Measurements from ENCODE around the gene RBPJ.

Gene RBPJ

DNA sequence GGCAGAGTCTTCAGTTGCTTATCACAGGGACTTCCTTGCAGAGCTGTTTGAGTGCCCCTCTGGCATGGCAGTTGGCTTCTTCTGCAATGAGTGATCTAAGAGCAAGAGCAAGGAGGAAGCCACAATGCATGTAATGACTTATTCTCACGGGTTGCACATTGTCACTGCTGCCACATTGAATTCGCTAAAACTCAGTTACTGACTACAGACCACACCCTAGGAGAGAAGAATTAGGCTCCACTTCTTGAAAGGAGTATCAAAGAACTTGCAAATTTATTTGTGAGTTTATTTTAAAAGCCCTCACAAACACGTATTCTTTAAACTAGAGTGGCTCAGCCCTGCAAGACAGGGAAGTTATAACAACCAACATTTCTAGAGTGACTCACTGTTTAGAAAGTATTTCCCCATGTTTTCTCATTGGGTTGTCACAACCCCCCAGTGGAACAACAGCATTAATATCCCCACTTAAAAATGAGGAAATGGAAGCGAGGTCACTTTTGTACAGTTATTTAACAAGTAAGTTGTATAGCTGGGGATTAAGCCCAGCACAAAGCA lies 32.4 kb upstream of the RBPJ start:
- Histone ChIP-seq H3K27me3 (replicated peaks; ENCODE audit: insufficient read depth, low read length) (no peaks in the 10 kb centered on the region), H3K27ac (ENCODE audit: low read length) (no peak overlapping the region), H4K20me1 (ENCODE audit: insufficient read depth, low read length) (no peaks in the 10 kb centered on the region), H3F3A (ENCODE audit: insufficient read depth, low read length) (no peaks in the 10 kb centered on the region), H3K9me3 (replicated peaks; ENCODE audit: insufficient read depth, low read length) (no peaks in the 10 kb centered on the region), H3K4me1 (ENCODE audit: low read length) (no peaks in the 10 kb centered on the region), H3K36me3 (replicated peaks; ENCODE audit: insufficient read depth, low read length) (no peaks in the 10 kb centered on the region), H3K79me2 (ENCODE audit: low read length) (no peaks in the 10 kb centered on the region), H3K4me3 (ENCODE audit: low read length) (no peak overlapping the region), H3K4me2 (ENCODE audit: low read depth, low read length) (no peak overlapping the region), H2AFZ (ENCODE audit: low read length) (no peak overlapping the region), H3K9me2 (replicated peaks; ENCODE audit: insufficient read depth, low read length) (no peaks in the 10 kb centered on the region), H3K9ac (ENCODE audit: low read length) (no peak overlapping the region)
- no peak for DNase-seq
- no peak for TF ChIP-seq EZH2phosphoT487 (IDR thresholded peaks at IDR 0.05; ENCODE audit: low read length)
- TF ChIP-seq, protein P1, sequence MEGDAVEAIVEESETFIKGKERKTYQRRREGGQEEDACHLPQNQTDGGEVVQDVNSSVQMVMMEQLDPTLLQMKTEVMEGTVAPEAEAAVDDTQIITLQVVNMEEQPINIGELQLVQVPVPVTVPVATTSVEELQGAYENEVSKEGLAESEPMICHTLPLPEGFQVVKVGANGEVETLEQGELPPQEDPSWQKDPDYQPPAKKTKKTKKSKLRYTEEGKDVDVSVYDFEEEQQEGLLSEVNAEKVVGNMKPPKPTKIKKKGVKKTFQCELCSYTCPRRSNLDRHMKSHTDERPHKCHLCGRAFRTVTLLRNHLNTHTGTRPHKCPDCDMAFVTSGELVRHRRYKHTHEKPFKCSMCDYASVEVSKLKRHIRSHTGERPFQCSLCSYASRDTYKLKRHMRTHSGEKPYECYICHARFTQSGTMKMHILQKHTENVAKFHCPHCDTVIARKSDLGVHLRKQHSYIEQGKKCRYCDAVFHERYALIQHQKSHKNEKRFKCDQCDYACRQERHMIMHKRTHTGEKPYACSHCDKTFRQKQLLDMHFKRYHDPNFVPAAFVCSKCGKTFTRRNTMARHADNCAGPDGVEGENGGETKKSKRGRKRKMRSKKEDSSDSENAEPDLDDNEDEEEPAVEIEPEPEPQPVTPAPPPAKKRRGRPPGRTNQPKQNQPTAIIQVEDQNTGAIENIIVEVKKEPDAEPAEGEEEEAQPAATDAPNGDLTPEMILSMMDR (IDR thresholded peaks at IDR 0.05; ENCODE audit: low read length): no peak
- TF ChIP-seq EZH2 (optimal IDR thresholded peaks at IDR 0.05; ENCODE audit: low read depth, low read length): no peak

DNA sequence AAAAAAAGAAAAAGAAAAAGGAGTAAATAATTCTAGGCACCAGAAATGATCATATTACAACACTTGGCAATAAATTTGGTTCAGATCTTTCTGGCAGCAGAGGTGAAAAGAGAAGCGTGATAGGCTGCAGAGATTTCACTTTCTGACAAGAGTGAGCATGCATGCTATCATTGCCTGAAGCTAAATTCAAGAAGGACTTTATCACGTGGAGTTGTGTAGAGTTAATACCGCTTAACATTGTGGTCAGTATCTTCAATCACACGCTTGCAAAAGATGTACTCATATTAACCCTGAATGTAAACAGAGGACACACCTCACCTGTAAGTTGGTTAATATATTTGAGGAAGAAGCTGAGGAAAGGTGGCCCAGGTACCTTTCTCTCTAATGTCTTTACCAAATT lies 31.4 kb upstream of the RBPJ start:
- Histone ChIP-seq H4K20me1 (ENCODE audit: insufficient read depth, low read length) (no peaks in the 10 kb centered on the region), H3K27me3 (replicated peaks; ENCODE audit: insufficient read depth, low read length) (no peaks in the 10 kb centered on the region), H3K9ac (ENCODE audit: low read length) (no peak overlapping the region), H3K4me2 (ENCODE audit: low read depth, low read length) (no peak overlapping the region), H3K27ac (ENCODE audit: low read length) (no peak overlapping the region), H3K36me3 (replicated peaks; ENCODE audit: insufficient read depth, low read length) (no peaks in the 10 kb centered on the region), H3K79me2 (ENCODE audit: low read length) (no peaks in the 10 kb centered on the region), H3F3A (ENCODE audit: insufficient read depth, low read length) (no peaks in the 10 kb centered on the region), H2AFZ (ENCODE audit: low read length) (no peak overlapping the region), H3K4me1 (ENCODE audit: low read length) (no peaks in the 10 kb centered on the region), H3K9me2 (replicated peaks; ENCODE audit: insufficient read depth, low read length) (no peaks in the 10 kb centered on the region), H3K4me3 (ENCODE audit: low read length) (no peak overlapping the region), H3K9me3 (replicated peaks; ENCODE audit: insufficient read depth, low read length) (no peaks in the 10 kb centered on the region)
- DNase-seq: no peak
- TF ChIP-seq, protein P1 (IDR thresholded peaks at IDR 0.05; ENCODE audit: low read length): no peak
- TF ChIP-seq EZH2phosphoT487 (IDR thresholded peaks at IDR 0.05; ENCODE audit: low read length): no peak
- TF ChIP-seq EZH2 (optimal IDR thresholded peaks at IDR 0.05; ENCODE audit: low read depth, low read length): no peak

DNA sequence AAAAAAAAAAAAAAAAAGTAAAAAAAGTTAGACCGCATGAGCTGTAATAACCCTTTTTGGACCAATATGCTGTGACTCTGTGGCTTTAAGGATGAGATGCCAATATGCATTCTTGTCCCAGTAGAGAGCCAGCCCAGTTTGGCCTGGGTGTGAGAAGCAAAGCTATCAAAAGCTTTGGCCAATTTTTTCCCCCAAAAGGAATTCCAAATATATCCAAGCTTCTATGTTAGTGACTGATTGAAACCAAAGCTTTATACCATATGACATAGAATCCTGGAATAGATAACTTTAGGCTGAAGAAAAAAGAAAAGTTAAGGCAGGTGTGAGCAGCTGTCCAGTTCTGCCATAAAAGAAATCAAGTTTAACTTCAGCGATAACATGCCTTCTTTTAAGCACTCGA lies 30.5 kb upstream of the RBPJ start:
- no peak overlapping the region for H3K4me2 ChIP-seq (ENCODE audit: low read depth, low read length)
- no peak for TF ChIP-seq EZH2phosphoT487 (IDR thresholded peaks at IDR 0.05; ENCODE audit: low read length)
- H3K79me2 ChIP-seq (ENCODE audit: low read length): no peaks in the 10 kb centered on the region
- no peaks in the 10 kb centered on the region for H3F3A ChIP-seq (ENCODE audit: insufficient read depth, low read length)
- no peaks in the 10 kb centered on the region for H4K20me1 ChIP-seq (ENCODE audit: insufficient read depth, low read length)
- H3K9ac ChIP-seq (ENCODE audit: low read length): no peak overlapping the region
- no peaks in the 10 kb centered on the region for H3K4me1 ChIP-seq (ENCODE audit: low read length)
- H2AFZ ChIP-seq (ENCODE audit: low read length): no peak overlapping the region
- H3K9me2 ChIP-seq (replicated peaks; ENCODE audit: insufficient read depth, low read length): no peaks in the 10 kb centered on the region
- no peak overlapping the region for H3K4me3 ChIP-seq (ENCODE audit: low read length)
- no peaks in the 10 kb centered on the region for H3K27me3 ChIP-seq (replicated peaks; ENCODE audit: insufficient read depth, low read length)
- H3K27ac ChIP-seq (ENCODE audit: low read length): no peak overlapping the region
- DNase-seq: no peak
- no peaks in the 10 kb centered on the region for H3K36me3 ChIP-seq (replicated peaks; ENCODE audit: insufficient read depth, low read length)
- H3K9me3 ChIP-seq (replicated peaks; ENCODE audit: insufficient read depth, low read length): no peaks in the 10 kb centered on the region

DNA sequence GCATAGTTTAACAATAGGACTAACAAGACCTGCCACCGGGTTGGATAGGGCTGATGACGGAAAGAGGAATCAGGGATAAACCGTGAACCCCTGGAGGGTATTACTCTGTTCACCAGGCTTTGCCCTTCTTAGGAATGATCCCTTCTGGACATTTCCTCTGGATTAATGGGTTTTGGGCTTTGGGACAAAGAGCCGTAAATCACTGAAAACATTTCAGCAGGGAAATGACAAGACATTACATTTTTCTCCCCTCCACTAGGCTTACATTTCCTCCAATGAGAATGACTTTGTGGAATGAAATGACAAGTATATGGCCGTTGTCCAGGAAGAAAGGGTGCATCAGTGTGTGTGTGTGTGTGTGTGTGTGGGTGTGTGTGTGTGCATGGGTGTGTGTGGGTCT lies 25.9 kb upstream of the RBPJ start:
- H4K20me1 ChIP-seq (ENCODE audit: insufficient read depth, low read length): no peaks in the 10 kb centered on the region
- H3K9me2 ChIP-seq (replicated peaks; ENCODE audit: insufficient read depth, low read length): no peaks in the 10 kb centered on the region
- H3K27me3 ChIP-seq (replicated peaks; ENCODE audit: insufficient read depth, low read length): no peaks in the 10 kb centered on the region
- H3K4me1 ChIP-seq (ENCODE audit: low read length): peaks cover 6% of the 10 kb centered on the region; the same call in 1 of the 2 replicates
- no peaks in the 10 kb centered on the region for H3K79me2 ChIP-seq (ENCODE audit: low read length)
- no peak overlapping the region for H3K9ac ChIP-seq (ENCODE audit: low read length)
- TF ChIP-seq EZH2phosphoT487 (IDR thresholded peaks at IDR 0.05; ENCODE audit: low read length) (no peak), EZH2 (optimal IDR thresholded peaks at IDR 0.05; ENCODE audit: low read depth, low read length) (no peak)
- TF ChIP-seq, protein P1 (IDR thresholded peaks at IDR 0.05; ENCODE audit: low read length): no peak
- no peak overlapping the region for H2AFZ ChIP-seq (ENCODE audit: low read length)
- no peak for DNase-seq
- no peaks in the 10 kb centered on the region for H3F3A ChIP-seq (ENCODE audit: insufficient read depth, low read length)
- H3K9me3 ChIP-seq (replicated peaks; ENCODE audit: insufficient read depth, low read length): no peaks in the 10 kb centered on the region
- H3K4me2 ChIP-seq (ENCODE audit: low read depth, low read length): no peak overlapping the region
- H3K36me3 ChIP-seq (replicated peaks; ENCODE audit: insufficient read depth, low read length): no peaks in the 10 kb centered on the region
- no peak overlapping the region for H3K27ac ChIP-seq (ENCODE audit: low read length)
- H3K4me3 ChIP-seq (ENCODE audit: low read length): no peak overlapping the region

Data from MM.1S (cell line).